Trophoblast cell (in vitro differentiated cells and primary cell): ENCODE measurements around the gene LAMA2.

Experiments used
- DNase-seq, 2 donors: peaks; one replicate each; pipeline ENCODE4 v3.0.0-alpha.2; 2016
- H2AFZ ChIP-seq: 2 replicates; pipeline ENCODE4 v1.6.1; 2013; ENCODE audit warnings: low read length, moderate library complexity, mild to moderate bottlenecking; ENCODE audit not compliant: insufficient read depth, poor library complexity
- H2AK5ac ChIP-seq: 2 replicates; pipeline ENCODE4 v1.6.1; 2013; ENCODE audit warnings: mild to moderate bottlenecking, low read length
- H2BK120ac ChIP-seq: 2 replicates; pipeline ENCODE4 v1.6.1; 2013; ENCODE audit warnings: low read length, mild to moderate bottlenecking, moderate library complexity; ENCODE audit not compliant: insufficient read depth, poor library complexity
- H2BK12ac ChIP-seq: 2 replicates; pipeline ENCODE4 v1.6.1; 2013; ENCODE audit warnings: mild to moderate bottlenecking, low read length, moderate library complexity
- H2BK5ac ChIP-seq: 2 replicates; pipeline ENCODE4 v1.6.1; 2013; ENCODE audit warnings: low read length, low read depth, moderate library complexity, mild to moderate bottlenecking; ENCODE audit not compliant: poor library complexity
- H3K14ac ChIP-seq: 2 replicates; pipeline ENCODE4 v1.6.1; 2013; ENCODE audit warnings: mild to moderate bottlenecking, low read length
- H3K18ac ChIP-seq: 2 replicates; pipeline ENCODE4 v1.6.1; 2013; ENCODE audit warnings: mild to moderate bottlenecking, low read length
- H3K23ac ChIP-seq: 2 replicates; pipeline ENCODE4 v1.6.1; 2013; ENCODE audit warnings: low read length
- H3K27ac ChIP-seq: 2 replicates; pipeline ENCODE4 v1.5.1; 2013; ENCODE audit warnings: low read depth, mild to moderate bottlenecking, inconsistent platforms, low read length, moderate library complexity
- H3K27me3 ChIP-seq: 2 replicates; pipeline ENCODE4 v1.6.1; 2013; ENCODE audit warnings: inconsistent platforms, mild to moderate bottlenecking, low read length, moderate library complexity; ENCODE audit not compliant: insufficient read depth
- H3K36me3 ChIP-seq, 2 experiments: 1 replicate in 1 of 2; 2 replicates in 1 of 2; pipeline ENCODE4 v1.6.1; 2013; ENCODE audit warnings: low read length in 2 of 2, mild to moderate bottlenecking in 2 of 2, moderate library complexity in 1 of 2; ENCODE audit not compliant: insufficient read depth in 2 of 2, control insufficient read depth in 1 of 2
- H3K4ac ChIP-seq: 2 replicates; pipeline ENCODE4 v1.6.1; 2013; ENCODE audit warnings: low read depth, mild to moderate bottlenecking, low read length, moderate library complexity
- H3K4me1 ChIP-seq, 2 experiments: 1 replicate in 1 of 2; 2 replicates in 1 of 2; pipeline ENCODE4 v1.6.1; 2013; ENCODE audit warnings: low read length in 2 of 2, mild to moderate bottlenecking in 2 of 2, moderate library complexity in 1 of 2; ENCODE audit not compliant: insufficient read depth in 2 of 2, control insufficient read depth in 1 of 2
- H3K4me2 ChIP-seq: 2 replicates; pipeline ENCODE4 v1.6.1; 2013; ENCODE audit warnings: inconsistent platforms, mild to moderate bottlenecking, low read length, moderate library complexity
- H3K4me3 ChIP-seq: 2 replicates; pipeline ENCODE4 v1.5.1; 2013; ENCODE audit warnings: mild to moderate bottlenecking, low read depth, low read length, inconsistent platforms
- H3K79me1 ChIP-seq: one replicate; pipeline ENCODE4 v1.6.1; 2013; ENCODE audit warnings: low read length
- H3K79me2 ChIP-seq: 2 replicates; pipeline ENCODE4 v1.6.1; 2013; ENCODE audit warnings: low read length, mild to moderate bottlenecking; ENCODE audit not compliant: control insufficient read depth, insufficient read depth, poor library complexity
- H3K9ac ChIP-seq: 2 replicates; pipeline ENCODE4 v1.6.1; 2013; ENCODE audit warnings: mild to moderate bottlenecking, low read length
- H3K9me3 ChIP-seq: 2 replicates; pipeline ENCODE4 v1.6.1; 2013; ENCODE audit warnings: low read depth, mild to moderate bottlenecking, control low read depth, inconsistent platforms, low read length; ENCODE audit not compliant: insufficient read depth
- H4K12ac ChIP-seq: 2 replicates; pipeline ENCODE4 v1.6.1; 2013; ENCODE audit warnings: low read depth, mild to moderate bottlenecking, low read length, moderate library complexity
- H4K8ac ChIP-seq: 2 replicates; pipeline ENCODE4 v1.6.1; 2013; ENCODE audit warnings: low read depth, mild to moderate bottlenecking, low read length, moderate library complexity
- H4K91ac ChIP-seq: one replicate; pipeline ENCODE4 v1.6.1; 2013; ENCODE audit warnings: low read depth, mild to moderate bottlenecking, low read length, moderate library complexity
- WGBS: extraction: QIAGEN DNeasy Blood & Tissue Kit; methylation state at CpG from one replicate; pipeline ENCODE4 v1.1.7; 2013; ENCODE audit warnings: missing lambda C conversion rate; ENCODE audit not compliant: insufficient read length, insufficient coverage; ENCODE audit errors: extremely low coverage; 5-methylcytosine and 5-hydroxymethylcytosine counted together

Gene LAMA2

GRCh38 chr6:129203190-129203900 is 320.4 kb downstream of the LAMA2 start:
- no peaks in the 10 kb centered on the region for H3K9me3 ChIP-seq
- H3K4me1 ChIP-seq: no peaks in the 10 kb centered on the region
- no peak overlapping the region for H4K91ac ChIP-seq
- no peak overlapping the region for H4K8ac ChIP-seq
- no peak overlapping the region for H3K9ac ChIP-seq
- no peaks in the 10 kb centered on the region for H3K36me3 ChIP-seq
- H3K23ac ChIP-seq: no peak overlapping the region
- no peak overlapping the region for H2AK5ac ChIP-seq
- H3K27ac ChIP-seq: no peak overlapping the region
- H3K4me2 ChIP-seq: no peak overlapping the region
- H2AFZ ChIP-seq: no peak overlapping the region
- H2BK5ac ChIP-seq: no peak overlapping the region
- no peaks in the 10 kb centered on the region for H3K79me1 ChIP-seq
- DNase-seq: no peak
- no peaks in the 10 kb centered on the region for H3K27me3 ChIP-seq
- H3K79me2 ChIP-seq: no peaks in the 10 kb centered on the region
- H4K12ac ChIP-seq: no peak overlapping the region
- no peak overlapping the region for H2BK120ac ChIP-seq
- H3K14ac ChIP-seq: no peak overlapping the region
- H2BK12ac ChIP-seq: no peak overlapping the region
- H3K4me3 ChIP-seq: no peak overlapping the region
- no peak overlapping the region for H3K18ac ChIP-seq
- no CpG with 5 or more reads among the region's 5 CpGs for WGBS
- no peak overlapping the region for H3K4ac ChIP-seq

DNA sequence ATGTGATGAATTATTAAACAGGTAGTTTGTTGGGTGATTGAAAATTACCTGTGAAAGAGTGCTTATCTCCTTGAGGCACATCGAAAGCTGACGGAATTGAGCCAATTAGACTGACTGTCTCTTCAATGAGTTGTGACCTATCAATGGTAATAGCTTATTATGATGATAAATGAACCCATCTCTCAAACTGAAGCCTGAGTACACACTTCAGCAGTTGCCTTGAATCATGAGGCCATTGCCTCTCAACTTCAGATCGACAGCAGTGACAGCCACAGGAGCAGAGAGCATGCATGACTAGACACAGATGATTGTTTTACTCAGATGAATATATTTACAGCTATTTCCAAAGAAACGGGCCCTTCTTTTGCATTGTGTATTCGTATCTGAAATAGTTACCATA is 323.9 kb downstream of the LAMA2 start:
- Histone ChIP-seq H3K9ac (no peak overlapping the region), H3K27ac (no peak overlapping the region), H4K12ac (no peak overlapping the region), H3K18ac (no peak overlapping the region), H3K4me1 (no peaks in the 10 kb centered on the region), H3K36me3 (no peaks in the 10 kb centered on the region), H3K23ac (no peak overlapping the region), H2BK5ac (no peak overlapping the region), H3K4me3 (no peak overlapping the region), H2BK120ac (no peak overlapping the region), H3K27me3 (no peaks in the 10 kb centered on the region), H4K8ac (no peak overlapping the region), H3K79me2 (no peaks in the 10 kb centered on the region), H3K79me1 (no peaks in the 10 kb centered on the region), H3K9me3 (no peaks in the 10 kb centered on the region), H3K4me2 (no peak overlapping the region), H4K91ac (no peak overlapping the region), H2AFZ (no peak overlapping the region), H3K14ac (no peak overlapping the region), H3K4ac (no peak overlapping the region), H2AK5ac (no peak overlapping the region), H2BK12ac (no peak overlapping the region)
- no CpG with 5 or more reads among the region's 5 CpGs for whole genome bisulfite sequencing
- no peak for DNase-seq

DNA sequence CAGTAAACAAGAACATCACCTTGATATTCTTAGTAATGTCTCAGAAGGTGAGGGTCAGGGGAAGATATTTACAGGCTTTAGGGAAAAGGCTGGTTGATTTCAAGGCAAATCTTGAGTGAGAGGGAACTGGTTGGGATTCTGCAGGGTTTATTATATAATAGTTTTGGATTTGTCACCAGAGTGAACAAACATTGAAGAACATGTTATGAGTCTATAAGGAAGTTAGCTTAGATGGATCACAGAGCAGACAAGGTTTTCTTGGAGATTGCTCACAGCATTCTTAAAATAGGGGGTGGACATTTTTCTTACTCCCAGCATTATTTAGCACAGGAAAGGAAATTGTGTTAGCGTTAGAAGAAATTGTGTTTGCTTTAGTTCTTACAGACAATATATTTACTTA is 324.9 kb downstream of the LAMA2 start:
- no peak overlapping the region for H2BK120ac ChIP-seq
- WGBS: no CpG with 5 or more reads among the region's 1 CpG

DNA sequence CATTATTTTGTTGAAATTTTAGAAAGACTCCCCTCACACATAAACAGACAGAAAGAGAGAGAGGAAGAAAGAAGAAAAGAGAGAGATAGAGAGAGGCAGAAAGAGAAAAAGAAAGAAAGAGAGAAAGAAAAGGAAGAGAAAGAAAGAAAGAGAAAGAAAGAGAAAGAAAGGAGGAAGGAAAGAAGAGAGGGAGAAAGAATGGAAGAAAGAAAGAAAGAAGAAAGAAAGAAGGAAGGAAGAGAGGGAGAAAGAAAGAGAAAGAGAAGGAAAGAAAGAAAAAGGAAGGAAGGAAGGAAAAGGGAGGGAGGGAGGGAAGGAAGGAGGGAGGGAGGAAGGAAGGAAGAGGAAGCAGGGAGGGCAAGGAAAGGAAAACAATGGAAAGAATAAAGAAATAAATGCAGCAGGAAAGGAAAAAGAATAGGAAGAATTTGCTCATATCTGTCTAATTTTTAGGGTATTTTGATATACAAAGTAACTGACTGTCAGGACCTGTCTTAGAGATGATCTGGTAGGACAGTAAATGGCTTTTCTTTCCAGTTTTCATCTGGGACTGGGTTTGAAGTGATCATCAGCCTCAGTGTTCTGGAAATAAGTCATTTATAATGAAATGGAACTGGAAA is 325.6 kb downstream of the LAMA2 start:
- H3K4me2 ChIP-seq: no peak overlapping the region
- no peak for DNase-seq
- H3K14ac ChIP-seq: no peak overlapping the region
- H3K9ac ChIP-seq: no peak overlapping the region
- no peak overlapping the region for H2AFZ ChIP-seq
- no peak overlapping the region for H2AK5ac ChIP-seq
- H3K4me1 ChIP-seq: no peaks in the 10 kb centered on the region
- H3K23ac ChIP-seq: no peak overlapping the region
- H2BK5ac ChIP-seq: no peak overlapping the region
- H3K27ac ChIP-seq: no peak overlapping the region
- no peaks in the 10 kb centered on the region for H3K27me3 ChIP-seq
- no peaks in the 10 kb centered on the region for H3K9me3 ChIP-seq
- no peak overlapping the region for H3K4me3 ChIP-seq
- no peak overlapping the region for H2BK120ac ChIP-seq
- no peak overlapping the region for H4K91ac ChIP-seq
- H3K79me2 ChIP-seq: no peaks in the 10 kb centered on the region
- no peak overlapping the region for H2BK12ac ChIP-seq
- H3K18ac ChIP-seq: no peak overlapping the region
- no peak overlapping the region for H4K12ac ChIP-seq
- no peaks in the 10 kb centered on the region for H3K36me3 ChIP-seq
- H3K79me1 ChIP-seq: no peaks in the 10 kb centered on the region
- H3K4ac ChIP-seq: no peak overlapping the region
- no peak overlapping the region for H4K8ac ChIP-seq

More for the DNA sequence above, 324.9 kb downstream of the LAMA2 start:
- no peak overlapping the region for H2BK12ac ChIP-seq
- H3K4me2 ChIP-seq: no peak overlapping the region
- H3K79me2 ChIP-seq: no peaks in the 10 kb centered on the region
- no peaks in the 10 kb centered on the region for H3K9me3 ChIP-seq
- H3K27me3 ChIP-seq: no peaks in the 10 kb centered on the region
- H2AK5ac ChIP-seq: no peak overlapping the region
- no peaks in the 10 kb centered on the region for H3K79me1 ChIP-seq
- H3K9ac ChIP-seq: no peak overlapping the region
- H4K8ac ChIP-seq: no peak overlapping the region
- no peak overlapping the region for H3K23ac ChIP-seq
- H2AFZ ChIP-seq: no peak overlapping the region
- H3K4me3 ChIP-seq: no peak overlapping the region
- DNase-seq: no peak
- no peak overlapping the region for H4K91ac ChIP-seq
- H4K12ac ChIP-seq: no peak overlapping the region
- no peaks in the 10 kb centered on the region for H3K36me3 ChIP-seq
- H3K14ac ChIP-seq: no peak overlapping the region
- no peaks in the 10 kb centered on the region for H3K4me1 ChIP-seq
- no peak overlapping the region for H2BK5ac ChIP-seq
- no peak overlapping the region for H3K18ac ChIP-seq
- H3K27ac ChIP-seq: no peak overlapping the region
- no peak overlapping the region for H3K4ac ChIP-seq
